ENCODE results near the gene XYLT1.

Gene XYLT1

DNA sequence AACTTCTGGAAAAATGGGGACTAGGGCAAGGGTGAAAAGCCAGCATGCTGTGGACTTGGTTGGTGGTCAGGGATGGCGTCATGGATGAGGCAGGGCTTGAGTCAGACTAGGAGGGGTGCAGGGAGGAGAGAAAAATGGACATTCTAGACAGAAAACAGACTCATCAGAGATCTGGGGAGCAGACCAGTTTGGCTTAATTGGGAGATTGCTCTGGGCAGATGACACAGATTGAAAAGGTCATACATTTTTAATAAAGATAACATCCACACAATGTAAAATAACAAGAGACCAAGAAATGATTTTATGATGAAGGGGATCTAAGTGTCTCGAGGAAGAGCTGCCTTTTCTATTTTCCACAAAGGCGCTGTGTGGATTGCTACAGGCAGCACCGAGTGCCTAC lies 326.3 kb downstream of the XYLT1 start:
- TF ChIP-seq EP300 (IDR thresholded peaks at IDR 0.05; ENCODE audit: borderline replicate concordance) (no peak), ZBTB7A (IDR thresholded peaks at IDR 0.05; ENCODE audit: low read depth) (no peak), CREB1 (IDR thresholded peaks at IDR 0.05; ENCODE audit: low read depth) (no peak), TAF1 (IDR thresholded peaks at IDR 0.05; ENCODE audit: low read depth) (no peak), FOXM1 (IDR thresholded peaks at IDR 0.05; ENCODE audit: borderline replicate concordance, low read depth) (no peak), EGR1 (IDR thresholded peaks at IDR 0.05) (no peak), TEAD4 (IDR thresholded peaks at IDR 0.05) (no peak), YY1 (IDR thresholded peaks at IDR 0.05; ENCODE audit: low read depth) (no peak), CEBPB (IDR thresholded peaks at IDR 0.05) (no peak), RAD21 (IDR thresholded peaks at IDR 0.05; ENCODE audit: low read depth) (no peak), TCF12 (IDR thresholded peaks at IDR 0.05; ENCODE audit: low read depth) (no peak), NFIC (IDR thresholded peaks at IDR 0.05) (no peak)
- TF ChIP-seq, protein P1, sequence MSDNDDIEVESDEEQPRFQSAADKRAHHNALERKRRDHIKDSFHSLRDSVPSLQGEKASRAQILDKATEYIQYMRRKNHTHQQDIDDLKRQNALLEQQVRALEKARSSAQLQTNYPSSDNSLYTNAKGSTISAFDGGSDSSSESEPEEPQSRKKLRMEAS (IDR thresholded peaks at IDR 0.05): no peak
- TF ChIP-seq, protein P2, sequence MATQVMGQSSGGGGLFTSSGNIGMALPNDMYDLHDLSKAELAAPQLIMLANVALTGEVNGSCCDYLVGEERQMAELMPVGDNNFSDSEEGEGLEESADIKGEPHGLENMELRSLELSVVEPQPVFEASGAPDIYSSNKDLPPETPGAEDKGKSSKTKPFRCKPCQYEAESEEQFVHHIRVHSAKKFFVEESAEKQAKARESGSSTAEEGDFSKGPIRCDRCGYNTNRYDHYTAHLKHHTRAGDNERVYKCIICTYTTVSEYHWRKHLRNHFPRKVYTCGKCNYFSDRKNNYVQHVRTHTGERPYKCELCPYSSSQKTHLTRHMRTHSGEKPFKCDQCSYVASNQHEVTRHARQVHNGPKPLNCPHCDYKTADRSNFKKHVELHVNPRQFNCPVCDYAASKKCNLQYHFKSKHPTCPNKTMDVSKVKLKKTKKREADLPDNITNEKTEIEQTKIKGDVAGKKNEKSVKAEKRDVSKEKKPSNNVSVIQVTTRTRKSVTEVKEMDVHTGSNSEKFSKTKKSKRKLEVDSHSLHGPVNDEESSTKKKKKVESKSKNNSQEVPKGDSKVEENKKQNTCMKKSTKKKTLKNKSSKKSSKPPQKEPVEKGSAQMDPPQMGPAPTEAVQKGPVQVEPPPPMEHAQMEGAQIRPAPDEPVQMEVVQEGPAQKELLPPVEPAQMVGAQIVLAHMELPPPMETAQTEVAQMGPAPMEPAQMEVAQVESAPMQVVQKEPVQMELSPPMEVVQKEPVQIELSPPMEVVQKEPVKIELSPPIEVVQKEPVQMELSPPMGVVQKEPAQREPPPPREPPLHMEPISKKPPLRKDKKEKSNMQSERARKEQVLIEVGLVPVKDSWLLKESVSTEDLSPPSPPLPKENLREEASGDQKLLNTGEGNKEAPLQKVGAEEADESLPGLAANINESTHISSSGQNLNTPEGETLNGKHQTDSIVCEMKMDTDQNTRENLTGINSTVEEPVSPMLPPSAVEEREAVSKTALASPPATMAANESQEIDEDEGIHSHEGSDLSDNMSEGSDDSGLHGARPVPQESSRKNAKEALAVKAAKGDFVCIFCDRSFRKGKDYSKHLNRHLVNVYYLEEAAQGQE (IDR thresholded peaks at IDR 0.05; ENCODE audit: low read depth): no peak
- TF ChIP-seq, protein P3, sequence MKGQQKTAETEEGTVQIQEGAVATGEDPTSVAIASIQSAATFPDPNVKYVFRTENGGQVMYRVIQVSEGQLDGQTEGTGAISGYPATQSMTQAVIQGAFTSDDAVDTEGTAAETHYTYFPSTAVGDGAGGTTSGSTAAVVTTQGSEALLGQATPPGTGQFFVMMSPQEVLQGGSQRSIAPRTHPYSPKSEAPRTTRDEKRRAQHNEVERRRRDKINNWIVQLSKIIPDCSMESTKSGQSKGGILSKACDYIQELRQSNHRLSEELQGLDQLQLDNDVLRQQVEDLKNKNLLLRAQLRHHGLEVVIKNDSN (IDR thresholded peaks at IDR 0.05): no peak

DNA sequence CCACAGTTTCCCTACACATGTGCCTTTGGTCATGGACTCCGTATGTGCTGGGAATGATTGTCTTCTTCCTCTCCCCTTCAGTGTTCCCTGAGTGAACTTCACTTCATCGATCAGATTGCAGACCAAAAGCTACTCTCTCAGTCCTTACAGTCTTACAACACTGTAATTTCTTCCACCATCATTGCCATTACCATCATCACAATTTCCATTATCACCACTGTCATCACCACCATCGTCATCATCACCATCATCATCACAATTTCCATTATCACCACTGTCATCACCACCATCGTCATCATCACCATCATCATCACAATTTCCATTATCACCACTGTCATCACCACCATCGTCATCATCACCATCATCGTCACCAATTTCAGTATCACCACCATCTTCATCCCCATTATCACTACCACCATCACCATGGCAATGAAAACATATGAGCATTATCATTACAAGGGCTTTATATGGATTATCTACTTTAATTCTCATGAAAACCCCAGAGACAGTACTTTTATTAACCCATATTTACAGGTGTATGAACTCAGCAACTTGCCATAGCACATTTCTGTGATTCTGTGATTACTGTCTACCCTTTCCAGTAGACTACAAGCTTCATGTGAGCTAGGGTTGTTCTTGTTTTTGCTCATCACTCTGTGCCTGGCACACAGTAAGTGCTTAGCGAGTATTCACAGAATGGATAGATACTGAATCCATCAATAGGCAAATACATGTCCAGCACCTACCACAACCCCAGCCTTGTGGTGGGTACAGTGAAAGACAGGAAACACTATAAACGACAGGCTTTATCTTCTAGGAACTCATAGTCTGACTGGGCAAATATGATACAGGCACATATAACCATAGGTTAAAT lies 327.0 kb downstream of the XYLT1 start:
- TF ChIP-seq TCF12 (IDR thresholded peaks at IDR 0.05; ENCODE audit: low read depth) (no peak), RAD21 (IDR thresholded peaks at IDR 0.05; ENCODE audit: low read depth) (no peak), FOXM1 (IDR thresholded peaks at IDR 0.05; ENCODE audit: borderline replicate concordance, low read depth) (no peak), NFIC (IDR thresholded peaks at IDR 0.05) (no peak), YY1 (IDR thresholded peaks at IDR 0.05; ENCODE audit: low read depth) (no peak), ZBTB7A (IDR thresholded peaks at IDR 0.05; ENCODE audit: low read depth) (no peak), EGR1 (IDR thresholded peaks at IDR 0.05) (no peak), CREB1 (IDR thresholded peaks at IDR 0.05; ENCODE audit: low read depth) (no peak), TEAD4 (IDR thresholded peaks at IDR 0.05) (no peak), TAF1 (IDR thresholded peaks at IDR 0.05; ENCODE audit: low read depth) (no peak), CEBPB (IDR thresholded peaks at IDR 0.05) (no peak), EP300 (IDR thresholded peaks at IDR 0.05; ENCODE audit: borderline replicate concordance) (no peak)
- TF ChIP-seq, protein P1 (IDR thresholded peaks at IDR 0.05): no peak
- TF ChIP-seq, protein P3 (IDR thresholded peaks at IDR 0.05): no peak
- TF ChIP-seq, protein P2 (IDR thresholded peaks at IDR 0.05; ENCODE audit: low read depth): no peak

DNA sequence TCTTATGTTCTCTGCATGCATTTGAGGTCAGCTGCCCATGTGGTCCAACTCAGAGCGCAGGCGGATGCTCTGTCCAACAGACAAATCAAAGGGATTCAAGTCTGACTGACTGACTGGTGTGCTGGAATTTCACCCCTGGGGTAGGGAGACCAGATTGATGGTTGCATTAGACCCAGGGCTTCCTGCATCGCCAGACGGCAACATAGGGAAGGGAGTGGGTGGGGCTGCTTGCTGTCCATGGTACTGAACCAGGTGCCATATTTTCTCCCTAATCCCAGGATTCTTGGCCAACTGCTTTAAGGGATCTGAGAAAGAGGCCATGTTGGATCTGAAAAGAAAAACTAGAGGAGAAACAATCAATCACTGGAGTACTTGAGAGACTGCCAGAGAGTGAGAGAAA lies 332.0 kb downstream of the XYLT1 start:
- TF ChIP-seq YY1 (IDR thresholded peaks at IDR 0.05; ENCODE audit: low read depth) (0 out of 2 replicates have a peak, but pooled peaks have one; percentile 67), RAD21 (IDR thresholded peaks at IDR 0.05; ENCODE audit: low read depth) (no peak), CEBPB (IDR thresholded peaks at IDR 0.05) (no peak), FOXM1 (IDR thresholded peaks at IDR 0.05; ENCODE audit: borderline replicate concordance, low read depth) (no peak), TEAD4 (IDR thresholded peaks at IDR 0.05) (no peak)
- TF ChIP-seq, protein P2 (IDR thresholded peaks at IDR 0.05; ENCODE audit: low read depth): peak; percentile 89
- TF ChIP-seq, protein P3 (IDR thresholded peaks at IDR 0.05): no peak

Data from Ishikawa (cell line).